Measurements from ENCODE around the gene SELENOF.
A peak's percentile ranks its signal among the peaks of the same experiment; 100 is the strongest.
"Not testable (repeated sequence)": the region's sequence is repeated elsewhere in the genome, so short reads cannot be mapped to it uniquely, and the experiment has no call there.

SELENOF gene

DNA sequence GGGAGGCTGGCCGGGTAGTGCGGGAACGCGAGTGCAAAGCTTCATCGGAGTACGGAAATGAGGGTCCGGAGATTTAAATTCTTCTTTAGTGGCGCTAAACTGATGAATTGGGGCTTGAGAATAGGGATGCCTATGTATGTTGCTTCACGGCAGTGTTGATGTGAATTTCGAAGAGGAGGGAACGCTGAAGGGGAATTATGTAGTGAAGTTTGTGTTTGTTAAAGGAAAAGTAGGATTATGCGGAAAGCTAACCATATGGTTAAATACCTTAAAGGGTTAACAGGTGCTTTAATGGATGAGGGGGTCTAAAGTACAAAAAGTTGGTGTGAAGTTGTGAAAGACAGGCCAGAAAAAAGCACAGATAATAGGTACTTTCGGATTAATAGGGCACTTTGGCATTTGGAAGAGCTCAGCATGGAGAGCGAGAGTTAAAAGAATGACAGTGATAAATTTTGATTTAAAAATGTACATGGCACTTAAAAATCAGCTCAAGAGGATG is 1.9 kb upstream of the SELENOF start:
- no peak for DNase-seq

DNA sequence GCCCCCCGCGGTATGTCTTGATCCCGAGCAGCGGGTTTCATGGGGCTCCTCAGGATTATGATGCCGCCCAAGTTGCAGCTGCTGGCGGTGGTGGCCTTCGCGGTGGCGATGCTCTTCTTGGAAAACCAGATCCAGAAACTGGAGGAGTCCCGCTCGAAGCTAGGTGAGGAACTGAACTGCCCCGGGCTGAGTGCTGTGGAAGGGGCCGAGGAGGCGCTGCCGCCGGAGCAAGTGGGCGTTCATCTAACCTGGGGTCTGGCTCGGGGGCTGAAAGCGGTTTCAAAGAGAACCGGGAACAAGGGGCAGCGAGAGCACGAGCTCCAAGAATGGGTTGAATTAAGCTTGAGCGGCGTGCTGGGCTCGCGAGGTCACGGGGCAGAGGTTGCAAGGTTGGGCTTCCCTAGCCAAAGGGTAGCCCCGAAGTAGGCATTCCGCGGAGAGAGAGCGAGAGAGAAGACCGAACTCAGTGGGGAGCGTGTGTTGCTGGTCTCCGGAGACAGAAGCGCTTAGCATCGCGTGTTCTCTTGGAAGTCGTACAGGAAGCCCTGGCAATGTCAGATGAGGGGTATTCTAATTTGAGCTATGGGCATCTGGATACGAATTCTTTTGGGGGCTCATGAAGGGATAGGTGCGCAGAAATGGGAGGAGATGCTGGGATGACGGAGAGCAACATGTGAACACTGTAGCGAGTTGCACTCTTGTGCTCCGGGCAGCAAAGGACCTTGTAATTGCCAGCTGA is 1.2 kb upstream of the SELENOF start:
- DNase-seq: peak; percentile 61

DNA sequence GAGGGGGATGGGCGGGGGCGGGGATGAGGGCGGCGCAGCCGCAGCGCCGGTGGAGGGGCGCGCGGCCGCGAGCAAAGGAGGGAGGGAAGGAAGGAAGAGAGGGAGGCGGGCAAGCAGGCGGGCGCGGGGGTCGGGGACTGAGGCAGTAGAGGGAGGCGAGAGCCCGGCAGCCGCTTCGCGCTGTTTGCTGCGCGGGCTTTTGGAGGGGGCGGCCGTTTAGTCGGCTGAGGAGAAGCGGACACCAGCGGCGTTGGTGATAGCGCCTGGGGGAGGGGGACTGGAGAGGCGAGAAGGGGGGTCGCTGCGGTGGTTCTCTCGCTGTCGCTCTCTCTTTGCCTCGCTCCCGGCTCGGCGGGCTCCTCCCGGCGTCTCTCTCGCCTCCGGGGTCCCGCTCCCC is 673 bp upstream of the SELENOF start, which contains the start of gene HS2ST1:
HS2ST1 (plus strand) TSS at position 35 of the 397 bp plus-strand sequence.
- DNase-seq: no peak

DNA sequence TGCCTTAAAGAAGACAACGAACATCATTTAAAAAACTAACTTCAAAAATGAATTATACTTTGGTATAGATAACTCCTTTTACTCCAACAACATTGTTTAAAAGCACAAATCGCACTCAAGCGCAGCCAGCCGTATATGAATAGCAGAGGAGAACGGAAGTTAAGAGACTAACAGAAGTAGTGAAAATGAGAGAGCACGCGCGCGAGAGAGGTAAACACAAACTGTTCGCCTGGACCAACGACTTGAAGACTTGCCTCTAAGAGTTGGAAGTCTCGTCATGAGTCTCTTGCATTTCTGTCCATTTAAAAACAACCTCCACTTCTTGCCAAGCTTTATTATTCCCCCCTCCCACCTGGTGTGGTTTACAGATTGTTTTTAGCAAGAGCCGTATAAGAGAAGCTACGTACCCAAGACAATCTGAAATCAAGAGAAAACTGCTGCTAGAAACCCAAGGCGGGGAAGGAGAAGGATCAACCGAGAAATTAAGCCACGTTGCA is 479 bp downstream of the SELENOF start:
- peak; percentile 18 for DNase-seq

DNA sequence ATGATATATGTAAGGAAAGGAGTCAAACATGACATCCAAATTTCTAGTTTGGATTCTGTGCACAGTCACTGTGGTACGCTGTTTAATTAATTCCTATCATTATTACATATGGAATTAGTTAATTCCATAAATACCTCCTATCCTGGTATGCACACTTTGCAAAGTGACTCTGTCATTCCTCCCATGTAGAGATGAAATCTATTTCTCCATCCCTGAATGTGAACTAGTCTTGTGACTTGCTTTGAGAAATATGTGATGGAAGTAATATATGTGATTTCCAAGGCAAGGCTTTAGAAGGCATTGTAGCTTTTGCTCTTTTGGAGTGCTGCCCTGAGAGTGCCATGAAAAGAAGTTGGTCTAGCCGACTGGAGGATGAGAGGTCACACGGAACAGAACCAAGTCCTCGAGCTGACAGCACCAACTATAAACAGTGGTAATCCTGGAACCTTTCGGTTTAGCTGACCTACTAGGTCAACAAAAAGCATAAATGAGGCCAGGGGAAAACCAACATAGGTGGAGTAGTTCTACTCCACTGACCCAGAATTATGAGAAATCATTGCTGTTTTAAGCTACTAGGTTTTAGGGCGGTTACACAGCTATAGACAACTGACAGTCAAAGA is 1.5 kb downstream of the SELENOF start:
- DNase-seq: no peak

DNA sequence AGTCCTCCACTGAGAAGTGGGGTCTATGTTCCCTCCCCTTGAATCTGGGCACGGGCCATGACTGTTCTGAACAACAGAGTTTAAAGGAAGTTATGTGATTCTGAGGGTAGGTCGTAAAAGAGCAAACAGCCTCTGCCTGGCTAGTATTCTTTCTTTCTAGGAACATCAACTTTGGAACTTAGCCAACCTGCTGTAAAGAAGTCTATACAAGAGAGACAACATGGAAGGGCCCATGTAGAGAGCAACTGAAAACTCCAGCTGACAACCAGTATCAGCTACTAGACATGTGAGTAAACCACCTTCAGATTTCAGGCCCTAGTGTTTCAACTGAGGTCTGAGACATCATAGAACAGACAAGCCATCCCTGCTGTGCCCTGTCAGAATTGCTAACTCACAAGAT is 7.5 kb downstream of the SELENOF start:
- DNase-seq: no peak

DNA sequence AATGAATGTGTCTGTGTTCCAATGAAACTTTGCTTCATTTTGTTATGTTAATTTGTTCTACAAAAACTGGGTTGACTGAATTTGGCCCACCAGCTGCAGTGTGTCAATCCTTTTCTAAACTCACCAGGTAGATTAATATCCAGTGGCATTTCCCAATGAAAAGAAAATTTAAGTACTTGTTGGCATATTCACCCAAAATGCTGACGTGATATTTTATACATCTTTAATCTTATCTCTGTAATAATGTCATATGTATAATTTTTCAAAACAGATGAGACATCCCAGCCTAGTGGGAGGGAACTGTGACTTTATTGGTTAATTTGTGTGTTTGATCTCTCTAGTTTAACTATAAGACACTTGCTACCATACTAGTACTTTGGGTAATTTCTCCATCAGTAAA is 8.1 kb downstream of the SELENOF start:
- no peak for DNase-seq

DNA sequence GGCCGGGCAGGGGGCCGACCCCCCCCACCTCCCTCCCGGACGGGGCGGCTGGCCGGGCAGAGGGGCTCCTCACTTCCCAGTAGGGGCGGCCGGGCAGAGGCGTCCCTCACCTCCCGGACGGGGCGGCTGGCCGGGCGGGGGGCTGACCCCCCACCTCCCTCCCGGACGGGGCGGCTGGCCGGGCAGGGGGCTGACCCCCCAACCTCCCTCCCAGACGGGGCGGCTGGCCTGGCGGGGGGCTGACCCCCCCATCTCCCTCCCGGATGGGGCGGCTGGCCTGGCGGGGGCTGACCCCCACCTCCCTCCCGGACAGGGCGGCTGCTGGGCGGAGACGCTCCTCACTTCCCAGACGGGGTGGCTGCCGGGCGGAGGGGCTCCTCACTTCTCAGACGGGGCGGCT is 14.5 kb downstream of the SELENOF start:
- DNase-seq: not testable (repeated sequence)

DNA sequence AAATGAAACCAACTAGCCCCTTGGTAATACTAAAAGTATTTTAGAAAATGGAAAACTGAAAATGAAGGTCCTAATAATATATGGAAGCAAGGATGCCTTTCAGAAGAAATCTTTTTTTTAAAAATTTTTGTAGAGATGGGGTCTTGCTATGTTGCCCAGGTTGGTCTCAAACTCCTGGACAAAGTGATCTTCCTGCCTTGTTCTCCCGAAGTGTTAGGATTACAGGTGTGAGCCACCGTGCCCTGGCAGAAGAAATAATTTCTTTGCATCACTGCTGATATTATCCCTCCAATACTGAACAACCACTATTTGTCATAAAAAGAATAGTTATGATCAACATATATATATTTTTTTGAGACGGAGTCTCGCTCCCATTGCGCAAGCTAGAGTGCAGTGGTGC is 25.6 kb downstream of the SELENOF start:
- DNase-seq: no peak

DNA sequence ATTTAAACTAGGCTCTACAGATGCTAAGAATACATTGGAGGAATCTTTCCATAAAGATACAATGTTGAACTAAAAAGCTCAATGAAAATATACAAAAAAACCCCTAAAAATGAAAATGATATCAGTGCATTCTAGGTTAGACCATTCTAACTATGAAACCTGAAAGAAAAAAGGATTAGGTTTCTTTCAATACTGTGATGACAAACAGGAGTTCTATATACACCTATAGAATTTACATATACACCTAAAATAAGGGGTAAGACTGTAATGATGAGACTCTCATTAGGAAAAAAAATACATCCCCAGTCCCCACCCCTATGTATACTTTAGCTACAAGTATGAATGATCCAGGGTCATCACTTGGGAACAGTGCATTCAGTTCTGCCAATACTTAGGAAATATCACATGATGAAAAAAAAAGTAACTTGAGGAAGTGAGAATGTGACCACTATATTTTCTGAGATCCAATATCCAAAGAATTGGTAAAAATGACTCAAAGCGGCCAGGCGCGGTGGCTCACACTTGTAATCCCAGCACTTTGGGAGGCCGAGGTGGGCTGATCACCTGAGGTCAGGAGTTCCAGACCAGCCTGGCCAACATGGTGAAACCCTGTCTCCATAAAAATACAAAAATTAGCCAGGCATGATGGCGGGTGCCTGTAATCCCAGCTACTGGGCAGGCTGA is 26.3 kb downstream of the SELENOF start:
- DNase-seq: no peak

DNA sequence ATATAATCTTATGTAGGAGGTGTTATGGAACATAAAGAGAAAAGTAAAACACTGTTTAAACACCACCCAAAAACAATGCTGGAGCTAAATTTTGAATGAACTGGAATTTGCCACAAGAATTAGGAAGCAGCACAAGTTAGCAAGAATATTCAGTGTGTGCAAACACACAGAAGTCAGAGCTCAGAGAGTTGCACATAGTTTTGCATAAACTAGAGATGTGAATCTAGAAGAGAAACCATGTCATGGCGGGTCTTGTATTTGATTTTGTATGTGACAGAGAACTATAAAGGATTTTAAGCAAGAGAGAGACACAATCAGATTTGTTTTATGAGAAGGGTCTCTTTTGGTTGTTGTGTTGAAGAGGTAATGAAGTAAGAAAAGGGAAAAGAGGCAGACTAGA is 38.2 kb downstream of the SELENOF start:
- no peak for DNase-seq

DNA sequence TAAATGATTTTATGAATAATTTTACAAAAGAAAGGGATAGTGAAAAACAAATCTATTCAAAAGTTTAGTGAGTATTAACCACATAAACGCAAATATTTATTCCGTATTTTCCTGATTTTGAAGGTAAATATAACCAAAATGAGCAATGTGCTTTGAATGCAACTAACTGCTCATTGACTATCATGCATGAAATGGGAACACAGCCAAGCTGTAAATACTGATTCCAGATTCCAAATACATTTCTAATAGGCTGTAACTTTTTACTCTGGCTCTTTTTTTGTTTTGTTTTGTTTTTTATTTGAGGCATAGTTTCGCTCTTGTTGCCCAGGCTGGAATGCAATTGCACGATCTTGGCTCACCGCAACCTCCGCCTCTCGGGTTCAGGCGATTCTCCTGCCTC is 41.8 kb downstream of the SELENOF start:
- DNase-seq: no peak

DNA sequence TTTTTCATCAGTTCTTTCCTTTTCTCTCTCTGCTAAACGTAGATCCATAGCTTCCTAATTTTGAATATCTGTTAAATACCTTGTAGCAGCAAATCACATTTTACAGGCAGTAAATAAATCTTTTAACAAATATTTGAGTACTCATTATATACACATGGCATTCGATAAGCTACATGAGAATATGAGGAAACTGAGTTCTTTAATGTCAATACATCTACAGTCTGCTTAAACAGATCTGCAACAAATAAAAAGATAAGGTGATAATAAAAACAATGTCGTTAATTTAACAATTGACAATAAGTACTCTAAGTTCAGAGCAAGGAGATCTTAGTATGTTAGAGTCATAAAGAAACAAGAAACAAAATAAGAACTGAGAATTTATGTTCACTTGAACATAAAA is 42.9 kb downstream of the SELENOF start:
- DNase-seq: no peak

DNA sequence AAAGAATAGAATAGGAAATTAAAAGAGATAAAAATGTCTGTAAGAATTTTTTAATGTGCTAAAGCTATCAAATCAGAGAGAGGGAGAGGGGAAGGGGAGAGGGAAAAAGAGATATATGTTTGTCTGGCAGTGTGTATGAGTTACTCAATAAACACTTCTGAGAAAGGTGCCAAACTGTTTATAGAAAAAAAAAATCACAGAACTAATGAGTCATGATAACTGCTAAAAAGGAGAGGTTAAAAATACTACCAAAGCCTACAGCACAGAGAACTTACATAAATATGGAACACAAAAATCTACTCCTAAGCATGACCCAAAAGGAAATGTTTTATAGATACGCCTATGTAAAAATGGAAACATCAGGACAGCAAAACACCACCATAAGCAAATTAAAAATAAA is 45.4 kb downstream of the SELENOF start:
- no peak for DNase-seq

DNA sequence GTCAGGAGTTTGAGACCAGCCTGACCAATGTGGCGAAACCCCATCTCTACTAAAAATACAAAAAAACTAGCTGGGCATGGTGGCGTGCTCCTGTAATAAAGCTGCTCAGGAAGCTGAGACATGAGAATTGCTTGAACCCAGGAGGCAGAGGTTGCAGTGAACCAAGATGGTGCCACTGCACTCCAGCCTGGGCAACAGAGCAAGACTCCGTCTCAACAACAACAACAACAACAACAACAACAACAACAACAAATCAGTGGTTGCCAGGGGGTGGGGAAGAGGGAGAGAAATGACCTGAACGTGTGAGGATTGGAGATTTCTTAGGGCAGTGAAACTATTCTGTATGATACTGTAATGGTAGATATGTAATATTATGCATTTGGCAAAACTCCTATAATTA is 46.6 kb downstream of the SELENOF start:
- not testable (repeated sequence) for DNase-seq

DNA sequence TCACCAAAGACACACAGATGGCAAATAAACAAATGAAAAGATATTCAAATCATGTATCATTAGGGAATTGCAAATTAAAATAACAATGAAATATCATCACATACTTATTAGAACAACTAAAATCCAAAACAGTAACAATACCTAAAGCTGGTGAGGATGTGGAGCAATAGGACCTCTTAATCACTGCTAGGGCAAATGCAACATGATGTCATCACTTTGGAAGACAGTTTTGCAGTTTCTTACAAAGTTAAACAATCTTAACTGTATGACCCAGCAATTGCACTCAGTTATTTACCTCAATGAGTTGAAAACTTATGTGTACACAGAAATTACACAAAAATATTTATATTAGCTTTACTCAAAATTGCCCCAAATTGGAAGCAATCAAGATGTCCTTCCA is 47.3 kb downstream of the SELENOF start:
- no peak for DNase-seq

DNA sequence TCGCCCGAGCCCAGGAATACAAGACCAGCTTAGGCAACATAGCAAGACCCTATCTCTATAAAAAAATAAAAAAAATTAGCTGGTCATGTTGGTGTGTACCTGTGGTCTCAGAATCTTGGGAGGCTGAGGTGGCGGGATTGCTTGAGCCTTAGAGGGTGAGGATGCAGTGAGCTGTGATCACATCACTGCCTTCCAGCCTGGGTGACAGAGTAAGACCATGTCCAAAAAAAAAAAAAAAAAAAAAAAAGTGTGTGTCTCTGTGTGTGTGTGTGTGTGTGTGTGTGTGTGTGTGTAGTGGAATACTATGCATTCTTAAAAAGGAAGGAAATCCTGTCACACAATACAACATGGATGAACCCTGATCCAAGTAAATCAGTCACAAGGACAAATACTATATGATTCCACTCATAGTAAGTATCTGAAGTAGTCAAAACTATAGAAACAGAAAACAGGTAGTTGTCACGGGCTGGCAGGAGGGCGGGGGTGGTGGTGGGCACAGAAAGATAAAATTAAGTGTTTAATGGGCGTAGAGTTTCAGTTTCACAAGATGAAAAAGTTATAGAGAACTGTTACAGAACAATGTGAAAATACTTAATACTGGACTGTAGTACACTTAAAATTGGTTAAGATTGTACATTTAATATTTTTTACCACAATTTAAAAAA is 47.8 kb downstream of the SELENOF start:
- DNase-seq: no peak

DNA sequence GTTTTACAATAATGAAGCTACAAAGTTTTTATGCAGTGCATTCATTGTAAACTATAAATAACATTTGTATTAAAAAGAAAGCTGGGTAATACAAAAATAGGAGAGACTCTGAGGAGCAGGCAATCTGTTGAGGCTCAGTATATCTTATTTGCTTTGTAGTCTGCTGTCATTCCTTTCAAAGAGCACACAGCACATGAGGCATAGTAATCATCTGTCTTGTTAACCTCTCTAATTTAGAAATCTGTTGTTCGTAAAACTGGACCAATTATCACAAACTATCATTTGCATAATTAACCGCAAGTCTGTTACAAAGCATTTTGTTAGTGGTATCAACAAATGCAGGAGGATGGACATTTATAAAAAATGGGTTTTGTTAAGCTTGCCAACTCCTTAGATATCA is 51.0 kb downstream of the SELENOF start:
- DNase-seq: no peak

DNA sequence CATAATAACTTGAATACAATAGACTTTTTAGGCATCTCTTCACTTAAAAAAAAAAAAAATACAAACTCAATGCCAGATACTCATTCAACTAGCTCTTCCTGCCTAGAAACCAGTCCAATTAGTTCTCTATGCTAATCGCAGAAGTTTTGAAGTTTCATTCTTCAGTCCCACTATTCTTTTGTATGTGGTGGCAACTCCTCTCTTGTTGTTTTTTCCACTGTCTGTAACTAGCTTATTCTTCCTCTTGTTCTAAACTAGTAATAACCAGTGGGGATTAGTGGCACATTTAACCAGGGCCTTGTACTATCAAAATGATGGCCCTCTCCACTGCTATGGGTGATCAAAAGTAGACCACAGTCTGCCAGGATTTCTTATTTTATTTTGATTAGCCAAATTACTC is 52.5 kb downstream of the SELENOF start:
- DNase-seq: no peak

DNA sequence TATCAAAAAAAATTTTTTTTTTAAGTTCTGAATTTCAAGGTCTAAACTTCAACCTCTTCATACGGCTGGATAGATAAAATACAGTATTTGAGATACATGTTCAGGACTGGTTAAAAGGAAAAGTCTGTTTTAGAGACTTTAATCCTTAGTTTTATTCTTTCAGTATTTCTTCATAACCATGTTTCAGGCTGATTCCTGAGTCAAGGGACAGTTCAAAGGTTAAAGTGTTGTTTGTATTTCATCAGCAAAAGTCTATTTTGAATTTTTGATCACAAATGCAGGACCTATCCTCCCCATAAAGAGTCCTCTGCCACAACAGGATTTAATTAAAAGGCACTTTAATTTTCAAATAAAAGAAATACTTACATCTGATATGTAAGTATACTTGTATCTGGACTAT is 53.5 kb downstream of the SELENOF start:
- DNase-seq: no peak

DNA sequence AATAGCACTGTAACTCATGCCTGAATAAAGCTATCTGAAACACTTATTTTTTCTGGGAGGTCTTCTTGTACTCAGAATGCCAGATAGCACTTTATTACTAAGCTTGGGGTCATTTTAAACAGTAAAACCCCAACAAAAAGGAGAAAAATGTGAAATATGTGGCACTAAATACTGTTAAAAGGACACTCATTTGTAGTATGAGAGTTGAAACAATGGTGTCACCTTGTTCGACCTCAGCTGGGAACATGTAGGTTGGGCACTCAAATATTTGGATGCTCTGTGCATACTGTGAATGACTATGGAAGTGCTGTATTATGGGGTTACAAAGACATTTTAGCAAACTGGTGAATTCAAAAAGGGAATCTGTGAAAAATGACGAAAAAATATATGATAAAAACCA is 53.9 kb downstream of the SELENOF start:
- DNase-seq: no peak

DNA sequence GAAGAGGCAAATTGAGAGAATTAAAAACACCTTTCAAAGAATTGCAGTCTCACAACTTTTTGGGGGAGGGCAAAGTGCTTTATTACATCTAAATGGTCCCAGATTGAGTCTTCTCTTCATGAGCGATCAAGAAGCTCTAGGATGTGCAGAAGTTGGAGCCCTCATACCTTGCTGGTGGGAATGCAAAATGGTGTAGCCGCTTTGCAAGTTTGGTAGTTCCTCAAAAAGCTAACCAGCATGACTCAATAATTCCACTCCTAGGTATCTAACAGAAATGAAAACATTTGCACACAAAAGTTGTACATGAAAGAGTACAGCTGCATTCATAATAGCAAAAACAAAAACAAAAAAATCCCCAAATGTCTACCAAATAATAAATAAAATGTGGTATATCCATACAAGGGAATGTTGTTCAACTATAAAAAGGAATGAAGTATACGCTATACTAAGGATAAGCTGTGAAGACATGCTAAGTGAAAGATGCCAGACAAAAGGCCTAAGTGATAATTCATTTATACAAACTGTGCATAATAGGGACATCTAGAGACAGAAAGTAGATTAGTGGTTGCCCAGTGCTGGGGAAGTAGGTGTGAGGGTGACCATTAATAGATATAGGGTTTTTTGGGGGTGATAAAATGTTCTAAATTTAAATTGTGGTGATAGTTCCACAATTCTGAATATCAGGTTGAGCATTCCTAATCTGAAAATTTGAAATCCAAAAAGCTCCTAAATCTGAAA is 55.2 kb downstream of the SELENOF start:
- no peak for DNase-seq

DNA sequence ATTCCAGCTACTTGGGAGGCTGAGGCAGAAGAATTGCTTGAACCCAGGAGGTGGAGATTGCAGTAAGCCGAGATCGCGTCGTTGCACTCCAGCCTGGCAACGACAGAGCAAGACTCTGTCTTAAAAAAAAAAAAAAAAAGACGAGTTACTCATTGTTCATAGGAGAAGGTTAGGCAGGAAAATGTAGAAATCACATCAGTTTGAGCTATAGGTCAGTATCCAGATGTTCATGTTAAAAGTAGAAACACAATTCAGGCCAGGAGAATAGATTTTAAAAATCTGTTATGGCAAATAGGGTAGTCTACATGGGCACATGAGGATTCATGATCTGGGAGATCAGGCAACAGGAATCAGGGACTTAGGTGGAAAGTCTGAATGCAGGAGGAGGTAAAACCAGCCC is 57.7 kb downstream of the SELENOF start:
- DNase-seq: no peak
